Activated naive CD8-positive, alpha-beta T cell treated with anti-CD3 and anti-CD28 coated beads, Interleukin-2, amount 50 U/mL, for 24 hours (primary cell): ENCODE measurements around the gene KLHDC2.
A peak's percentile ranks its signal among the peaks of the same experiment; 100 is the strongest.
"Not testable (repeated sequence)": the region's sequence is repeated elsewhere in the genome, so short reads cannot be mapped to it uniquely, and the experiment has no call there.

Experiments used
- ATAC-seq: fragments of 150-1000 bp; cut with Tn5 transposase; one replicate; pipeline ENCODE4 v1.10.0; 2021
- DNase-seq: peaks from one replicate; pipeline ENCODE4 v3.0.0; 2021
- H3K27ac Mint-ChIP-seq: one replicate; pipeline ENCODE4 v1.8.0; 2021; ENCODE audit warnings: mild to moderate bottlenecking, mixed read lengths
- H3K27me3 Mint-ChIP-seq: one replicate; pipeline ENCODE4 v1.8.0; 2021; ENCODE audit warnings: mixed read lengths
- H3K36me3 Mint-ChIP-seq: one replicate; pipeline ENCODE4 v1.8.0; 2021; ENCODE audit warnings: low read depth, mixed read lengths
- H3K4me1 Mint-ChIP-seq: one replicate; pipeline ENCODE4 v1.8.0; 2021; ENCODE audit warnings: mixed read lengths
- H3K4me3 Mint-ChIP-seq: one replicate; pipeline ENCODE4 v1.8.0; 2021; ENCODE audit warnings: mild to moderate bottlenecking, moderate library complexity, mixed read lengths
- H3K9me3 Mint-ChIP-seq: one replicate; pipeline ENCODE4 v1.8.0; 2021; ENCODE audit warnings: mixed read lengths

Gene KLHDC2

GRCh38 chr14:49768301-49769121 is 558 bp downstream of the KLHDC2 start:
- H3K36me3 Mint-ChIP-seq = no peaks in the 10 kb centered on the region
- DNase-seq (peak; percentile 74), ATAC-seq (peak; percentile 76)
- H3K4me1 Mint-ChIP-seq = peaks cover 32% of the 10 kb centered on the region
- H3K27ac Mint-ChIP-seq = peak overlapping the region; percentile 96
- H3K4me3 Mint-ChIP-seq = peak overlapping the region; percentile 93
- no peaks in the 10 kb centered on the region for H3K27me3 Mint-ChIP-seq
- no peaks in the 10 kb centered on the region for H3K9me3 Mint-ChIP-seq

DNA sequence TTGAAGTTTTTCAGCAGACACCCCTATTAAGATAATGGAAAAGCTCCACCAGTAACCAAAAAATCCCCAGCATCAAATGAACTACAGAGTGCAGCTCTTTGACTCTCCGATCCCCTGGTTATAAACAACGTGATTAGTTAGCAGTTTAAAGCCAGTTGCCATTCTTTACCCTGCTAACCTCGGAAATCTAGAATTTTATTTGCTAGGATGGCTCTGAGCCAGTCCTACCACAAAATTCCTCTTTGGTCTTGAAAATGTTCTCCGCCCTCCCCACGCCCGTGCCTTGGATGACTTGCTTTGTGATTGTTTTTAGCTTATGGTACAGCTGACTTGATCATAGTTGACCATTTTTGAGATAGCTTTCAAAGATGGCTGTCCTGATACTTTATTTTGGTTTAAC is 1.2 kb downstream of the KLHDC2 start:
- Mint-ChIP-seq H3K4me3 (peak overlapping the region; percentile 93), H3K36me3 (no peaks in the 10 kb centered on the region), H3K9me3 (no peaks in the 10 kb centered on the region), H3K27ac (peak overlapping the region; percentile 96), H3K27me3 (no peaks in the 10 kb centered on the region), H3K4me1 (peaks cover 32% of the 10 kb centered on the region)
- no peak for DNase-seq
- ATAC-seq = no peak

DNA sequence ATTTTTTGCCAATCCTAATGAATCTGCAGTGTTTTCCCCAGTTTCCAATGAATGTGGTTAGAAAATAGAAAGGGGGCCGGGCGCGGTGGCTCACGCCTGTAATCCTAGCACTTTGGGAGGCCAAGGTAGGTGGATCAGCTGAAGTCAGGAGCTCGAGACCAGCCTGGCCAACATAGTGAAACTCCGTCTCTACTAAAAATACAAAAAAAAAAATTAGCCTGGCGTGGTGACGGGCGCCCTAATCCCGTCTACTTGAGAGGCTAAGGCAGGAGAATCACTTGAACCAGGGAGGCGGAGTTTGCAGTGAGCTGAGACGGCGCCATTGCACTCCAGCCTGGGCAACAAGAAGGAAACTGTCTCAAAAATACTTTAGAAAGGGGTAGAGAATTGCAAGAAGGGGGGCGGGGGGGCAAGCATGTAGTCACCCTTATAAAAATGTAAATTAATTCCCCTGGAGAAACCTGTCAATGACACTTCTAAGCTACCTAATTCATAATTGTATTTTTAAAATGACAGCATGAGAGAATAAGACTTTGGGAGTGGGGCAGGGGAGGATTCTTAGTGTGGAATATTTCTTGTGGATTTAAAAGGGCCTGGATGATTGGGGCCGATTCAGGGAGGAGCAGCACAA is 1.7 kb downstream of the KLHDC2 start:
- Mint-ChIP-seq H3K36me3 (no peaks in the 10 kb centered on the region), H3K27me3 (no peaks in the 10 kb centered on the region), H3K27ac (peak overlapping the region; percentile 96), H3K4me3 (peak overlapping the region; percentile 93), H3K4me1 (peaks cover 32% of the 10 kb centered on the region), H3K9me3 (no peaks in the 10 kb centered on the region)
- ATAC-seq (no peak), DNase-seq (no peak)

- peak overlapping the region; percentile 26 for H3K4me3 Mint-ChIP-seq
- no peaks in the 10 kb centered on the region for H3K27me3 Mint-ChIP-seq
- H3K36me3 Mint-ChIP-seq = peaks cover 2% of the 10 kb centered on the region
- DNase-seq = no peak
- H3K4me1 Mint-ChIP-seq = peaks cover 32% of the 10 kb centered on the region
- peak overlapping the region; percentile 49 for H3K27ac Mint-ChIP-seq
- no peak for ATAC-seq
- H3K9me3 Mint-ChIP-seq = no peaks in the 10 kb centered on the region
These were observed 2.4 kb downstream of the KLHDC2 start for GRCh38 chr14:49770212-49770817.

- not testable (repeated sequence) for DNase-seq, H3K36me3 Mint-ChIP-seq, H3K4me3 Mint-ChIP-seq, ATAC-seq, H3K27me3 Mint-ChIP-seq, H3K9me3 Mint-ChIP-seq, H3K27ac Mint-ChIP-seq
- peaks cover 29% of the 10 kb centered on the region for H3K4me1 Mint-ChIP-seq
These were observed 3.7 kb downstream of the KLHDC2 start for GRCh38 chr14:49771691-49772090.

- DNase-seq (no peak), ATAC-seq (no peak)
- no peak overlapping the region for H3K4me3 Mint-ChIP-seq
- peaks cover 12% of the 10 kb centered on the region for H3K36me3 Mint-ChIP-seq
- no peaks in the 10 kb centered on the region for H3K9me3 Mint-ChIP-seq
- peaks cover 16% of the 10 kb centered on the region for H3K4me1 Mint-ChIP-seq
- H3K27ac Mint-ChIP-seq = no peak overlapping the region
- no peaks in the 10 kb centered on the region for H3K27me3 Mint-ChIP-seq
These were observed 6.2 kb downstream of the KLHDC2 start for GRCh38 chr14:49774106-49774505.

- Mint-ChIP-seq H3K36me3 (peaks cover 28% of the 10 kb centered on the region), H3K27ac (no peak overlapping the region), H3K4me1 (no peaks in the 10 kb centered on the region), H3K4me3 (no peak overlapping the region), H3K9me3 (no peaks in the 10 kb centered on the region), H3K27me3 (no peaks in the 10 kb centered on the region)
- ATAC-seq (no peak), DNase-seq (no peak)
These were observed 10.5 kb downstream of the KLHDC2 start for GRCh38 chr14:49778421-49778820.

GRCh38 chr14:49781040-49781439 is 13.1 kb downstream of the KLHDC2 start:
- H3K27me3 Mint-ChIP-seq, H3K4me3 Mint-ChIP-seq, H3K4me1 Mint-ChIP-seq, ATAC-seq, H3K9me3 Mint-ChIP-seq, DNase-seq: not testable (repeated sequence)
- Mint-ChIP-seq H3K27ac (peak overlapping the region; percentile 24), H3K36me3 (peaks cover 39% of the 10 kb centered on the region)

GRCh38 chr14:49783394-49784014 is 15.6 kb downstream of the KLHDC2 start:
- Mint-ChIP-seq H3K27me3 (no peaks in the 10 kb centered on the region), H3K27ac (no peak overlapping the region), H3K9me3 (no peaks in the 10 kb centered on the region), H3K36me3 (peaks cover 46% of the 10 kb centered on the region), H3K4me3 (no peak overlapping the region), H3K4me1 (no peaks in the 10 kb centered on the region)
- no peak for DNase-seq
- no peak for ATAC-seq

GRCh38 chr14:49786315-49786714 is 18.4 kb downstream of the KLHDC2 start:
- Mint-ChIP-seq H3K36me3 (peaks cover 49% of the 10 kb centered on the region), H3K4me3 (no peak overlapping the region), H3K27ac (no peak overlapping the region), H3K27me3 (no peaks in the 10 kb centered on the region), H3K4me1 (no peaks in the 10 kb centered on the region), H3K9me3 (no peaks in the 10 kb centered on the region)
- no peak for DNase-seq
- ATAC-seq = no peak

- H3K4me1 Mint-ChIP-seq = no peaks in the 10 kb centered on the region
- no peak overlapping the region for H3K27ac Mint-ChIP-seq
- no peaks in the 10 kb centered on the region for H3K9me3 Mint-ChIP-seq
- H3K27me3 Mint-ChIP-seq = no peaks in the 10 kb centered on the region
- peaks cover 52% of the 10 kb centered on the region for H3K36me3 Mint-ChIP-seq
- H3K4me3 Mint-ChIP-seq = no peak overlapping the region
- DNase-seq (no peak), ATAC-seq (no peak)
These were observed 24.7 kb downstream of the KLHDC2 start for GRCh38 chr14:49792618-49793017.

GRCh38 chr14:49796025-49796424 is 28.1 kb downstream of the KLHDC2 start:
- ATAC-seq (no peak), DNase-seq (no peak)
- Mint-ChIP-seq H3K27me3 (no peaks in the 10 kb centered on the region), H3K4me1 (no peaks in the 10 kb centered on the region), H3K27ac (peak overlapping the region; percentile 23), H3K9me3 (no peaks in the 10 kb centered on the region), H3K4me3 (no peak overlapping the region), H3K36me3 (peaks cover 58% of the 10 kb centered on the region)

DNA sequence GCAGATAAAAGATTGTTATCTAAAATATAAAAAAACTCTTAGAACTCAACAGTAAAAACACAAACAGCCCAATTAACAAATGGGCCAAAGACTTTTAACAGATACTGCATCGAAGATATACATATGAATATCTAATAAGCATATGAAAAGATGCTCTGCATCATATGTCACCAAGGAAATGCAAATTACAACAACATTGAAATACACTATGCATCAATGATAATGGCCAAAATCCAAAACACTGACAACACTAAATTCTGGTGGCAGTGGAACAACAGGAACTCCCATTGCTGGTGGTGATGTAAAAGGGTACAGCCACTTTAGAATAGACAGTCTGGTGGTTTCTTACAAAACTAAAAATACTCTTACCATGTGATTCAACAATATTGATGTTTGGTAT is 40.8 kb downstream of the KLHDC2 start:
- Mint-ChIP-seq H3K36me3 (peaks cover 64% of the 10 kb centered on the region), H3K9me3 (no peaks in the 10 kb centered on the region), H3K27me3 (no peaks in the 10 kb centered on the region), H3K27ac (no peak overlapping the region), H3K4me3 (no peak overlapping the region), H3K4me1 (no peaks in the 10 kb centered on the region)
- DNase-seq (no peak), ATAC-seq (no peak)

- not testable (repeated sequence) for H3K4me1 Mint-ChIP-seq, H3K27me3 Mint-ChIP-seq, ATAC-seq, DNase-seq, H3K4me3 Mint-ChIP-seq
- Mint-ChIP-seq H3K36me3 (peaks cover 83% of the 10 kb centered on the region), H3K9me3 (peaks cover 13% of the 10 kb centered on the region), H3K27ac (peak overlapping the region; percentile 2)
These were observed 48.2 kb downstream of the KLHDC2 start for GRCh38 chr14:49816118-49816517.

GRCh38 chr14:49816844-49817243 is 48.9 kb downstream of the KLHDC2 start:
- Mint-ChIP-seq H3K27me3 (no peaks in the 10 kb centered on the region), H3K36me3 (peaks cover 76% of the 10 kb centered on the region), H3K4me3 (no peak overlapping the region), H3K9me3 (peaks cover 13% of the 10 kb centered on the region), H3K4me1 (no peaks in the 10 kb centered on the region), H3K27ac (no peak overlapping the region)
- ATAC-seq (no peak), DNase-seq (no peak)
